ENCODE data around the gene PTPRN2.

- TF ChIP-seq CTCF (IDR thresholded peaks at IDR 0.05) (no peak), EP300 (IDR thresholded peaks at IDR 0.05) (no peak), POLR2AphosphoS5 (IDR thresholded peaks at IDR 0.05) (no peak), POLR2A (IDR thresholded peaks at IDR 0.05) (no peak)
Observed at GRCh38 chr7:158264881-158265742, 322.5 kb downstream of the PTPRN2 start.

Measured in sigmoid colon (tissue), 4 donors.